Inflammatory macrophage treated with lipopolysaccharide for 1 hour (primary cell): ENCODE measurements around the gene TFB1M.

Source experiments
- DNase-seq, 2 donors: peaks; one replicate each; pipeline ENCODE4 v3.0.0-alpha.2; 2020 to 2022

The TFB1M gene

DNA sequence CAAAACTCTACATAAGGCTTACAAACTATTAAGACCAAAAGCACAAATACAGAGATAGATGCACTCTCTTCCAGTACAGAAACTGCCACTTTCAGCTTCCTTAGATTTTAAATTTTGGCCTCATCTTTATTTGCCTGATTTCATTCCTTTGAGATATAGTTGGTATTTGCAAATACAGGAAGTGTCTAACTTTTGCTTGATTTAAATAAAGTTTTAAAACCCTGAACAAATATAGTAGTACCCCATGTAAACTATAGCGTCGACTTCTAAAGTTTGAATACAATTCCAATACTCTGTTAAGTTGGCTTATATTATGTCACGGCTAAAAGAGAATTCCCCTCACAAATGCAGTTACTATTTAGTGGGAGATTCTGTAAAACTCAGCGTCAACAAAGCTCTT is 51.6 kb downstream of the TFB1M start:
- no peak for DNase-seq

DNA sequence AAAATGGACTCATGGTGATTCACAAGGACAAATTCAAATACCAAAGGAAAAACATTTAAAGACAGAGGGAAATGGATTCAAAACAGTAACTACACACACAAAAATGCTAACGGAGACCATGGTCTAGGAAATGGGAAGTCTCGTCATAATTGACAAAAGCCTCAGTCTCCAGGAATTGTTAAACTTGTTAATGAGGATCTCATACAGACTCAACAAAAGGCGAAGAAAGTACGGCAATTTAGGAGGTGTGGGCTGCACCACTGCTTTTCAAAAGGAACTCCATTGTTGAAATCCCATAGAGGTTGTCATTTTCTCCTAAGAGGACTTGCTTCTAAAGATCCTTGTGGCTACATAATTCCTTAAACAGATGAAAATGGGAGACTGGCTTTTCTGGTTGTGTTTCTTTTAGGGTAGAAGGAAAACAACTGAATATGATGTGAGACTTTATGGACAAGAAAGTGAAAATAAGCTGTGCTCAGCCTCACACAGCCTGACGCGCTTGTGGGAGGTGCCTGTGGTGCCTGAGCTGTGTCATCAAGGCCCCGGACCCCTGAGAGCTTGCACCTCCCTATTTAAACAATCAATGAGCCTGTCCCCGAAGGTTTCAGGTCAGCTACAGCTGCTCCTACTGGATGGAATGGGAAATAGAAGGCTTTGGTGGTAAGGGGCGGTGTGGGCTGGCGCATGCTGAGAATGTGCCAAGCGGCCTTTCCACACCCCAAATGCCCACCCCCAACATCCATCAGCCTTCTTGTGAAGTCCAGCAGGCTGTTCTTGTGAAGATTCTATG is 53.0 kb downstream of the TFB1M start:
- DNase-seq: no peak

DNA sequence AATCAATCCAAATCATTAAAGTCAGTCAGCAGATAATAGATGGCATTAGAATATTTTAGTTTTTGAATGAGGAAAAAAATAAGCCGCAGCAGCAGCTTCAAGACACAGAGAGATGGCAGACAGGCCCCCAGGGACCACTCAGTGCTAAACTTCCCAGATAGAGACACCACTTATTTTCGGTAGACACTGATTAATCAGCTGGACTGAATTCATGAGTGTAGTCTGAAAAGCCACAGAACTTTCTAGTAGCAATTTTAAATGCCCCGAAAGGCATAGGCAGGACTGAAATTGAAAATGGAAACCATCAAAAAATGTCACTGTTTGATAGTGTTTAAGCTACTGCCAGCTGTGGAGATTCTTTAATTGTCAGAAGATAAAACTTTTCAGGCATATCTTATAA is 53.6 kb downstream of the TFB1M start:
- DNase-seq: no peak

DNA sequence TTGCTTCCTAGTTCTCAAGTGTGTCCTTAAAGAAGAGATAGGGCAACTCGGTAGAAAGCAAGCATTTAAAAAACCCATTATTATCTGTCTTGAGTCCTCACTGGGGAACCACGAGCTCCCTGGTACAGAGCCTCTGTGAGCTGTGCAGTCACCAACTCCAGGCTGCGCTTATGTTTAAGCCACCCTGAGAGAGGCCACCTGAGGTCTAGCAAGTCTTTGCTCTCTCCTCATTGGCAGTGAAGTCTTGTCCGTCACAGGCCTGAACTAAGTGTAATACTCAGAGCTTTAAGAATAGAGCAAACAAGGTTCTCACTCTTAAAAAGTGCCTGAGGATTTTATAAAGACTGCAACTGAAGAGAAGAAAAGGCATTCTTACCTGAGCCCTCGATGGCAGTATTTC is 54.4 kb downstream of the TFB1M start:
- no peak for DNase-seq

DNA sequence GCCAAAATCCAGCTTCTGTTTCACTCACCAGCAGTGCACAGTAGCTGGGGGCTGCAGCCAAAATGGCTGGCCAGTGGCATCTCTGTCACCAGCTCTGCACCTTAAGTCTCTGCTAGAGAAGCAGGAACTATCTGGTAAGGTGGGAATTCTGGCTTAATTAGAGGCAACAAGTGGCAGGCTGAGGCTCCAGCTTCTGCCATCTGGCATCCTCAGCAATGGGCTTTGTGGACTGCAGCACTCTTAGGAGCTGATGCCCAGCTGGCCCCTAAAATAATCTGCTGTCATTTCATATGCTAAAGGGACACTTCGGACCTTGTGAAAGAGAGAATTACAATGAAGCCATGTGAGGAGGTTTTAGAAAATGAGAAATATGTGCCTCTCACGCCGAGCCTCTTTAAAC is 55.1 kb downstream of the TFB1M start:
- DNase-seq: no peak

DNA sequence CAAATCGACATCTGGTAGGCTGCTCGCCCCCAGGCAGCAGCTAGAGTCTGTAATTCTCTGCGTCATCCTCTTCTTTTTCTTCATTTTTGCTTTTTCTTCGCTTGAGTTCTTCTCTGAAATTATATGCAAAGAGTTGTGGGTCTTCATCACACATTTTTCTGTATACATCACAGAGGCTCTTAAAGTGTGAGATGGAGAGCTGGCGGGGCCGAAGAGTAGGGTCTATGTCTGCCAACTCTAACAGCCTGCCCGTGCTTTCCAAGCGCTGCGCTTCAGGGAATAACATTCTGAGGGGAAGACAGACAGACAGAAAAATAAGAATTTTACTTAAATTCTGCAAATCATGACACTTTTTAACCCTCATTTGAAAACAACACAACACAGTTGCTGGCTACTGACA is 56.5 kb downstream of the TFB1M start:
- DNase-seq: no peak

DNA sequence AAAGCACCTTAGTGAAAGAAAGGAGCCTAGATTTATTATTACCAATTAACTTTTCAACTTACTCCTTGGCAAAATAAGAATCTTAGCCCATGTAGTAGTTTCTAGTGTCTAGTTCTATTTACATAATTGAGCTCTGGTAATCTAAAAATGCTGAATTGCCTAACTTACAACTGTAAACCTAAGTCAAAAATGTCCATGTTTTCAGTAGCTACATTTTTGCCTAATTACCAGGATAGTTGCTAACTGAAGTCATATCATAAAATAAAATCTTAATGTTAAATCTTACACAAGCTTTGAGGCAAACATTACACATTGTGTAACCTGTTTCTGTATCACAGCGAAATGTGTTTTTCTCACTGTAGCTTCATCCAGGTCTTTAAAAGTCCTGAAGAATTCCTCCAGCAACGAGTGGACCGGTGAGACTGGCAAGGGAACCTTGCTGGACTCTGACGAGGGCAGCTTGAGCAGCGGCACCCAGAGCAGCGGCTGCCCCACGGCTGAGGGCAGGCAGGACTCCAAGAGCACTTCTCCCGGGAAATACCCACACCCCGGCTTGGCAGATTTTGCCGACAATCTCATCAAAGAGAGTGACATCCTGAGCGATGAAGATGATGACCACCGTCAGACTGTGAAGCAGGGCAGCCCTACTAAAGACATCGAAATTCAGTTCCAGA is 58.0 kb downstream of the TFB1M start:
- no peak for DNase-seq

DNA sequence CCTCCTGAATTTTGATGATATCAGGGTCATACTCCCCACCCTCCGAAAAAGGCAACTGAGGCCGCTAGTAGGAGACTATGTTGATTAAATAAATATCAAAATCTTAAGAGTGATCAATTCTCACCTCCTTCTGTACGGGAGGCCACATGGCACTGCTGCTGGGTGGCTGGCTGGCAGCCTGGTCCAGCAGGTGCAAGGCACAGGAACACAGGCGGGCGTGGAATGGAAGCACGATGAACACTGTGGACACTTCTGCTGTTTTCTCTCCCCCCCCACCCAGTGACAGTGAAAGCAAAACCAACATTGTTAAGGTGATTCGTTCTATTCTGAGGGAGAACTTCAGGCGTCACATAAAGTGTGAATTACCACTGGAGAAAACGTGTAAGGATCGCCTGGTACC is 60.1 kb downstream of the TFB1M start:
- no peak for DNase-seq

DNA sequence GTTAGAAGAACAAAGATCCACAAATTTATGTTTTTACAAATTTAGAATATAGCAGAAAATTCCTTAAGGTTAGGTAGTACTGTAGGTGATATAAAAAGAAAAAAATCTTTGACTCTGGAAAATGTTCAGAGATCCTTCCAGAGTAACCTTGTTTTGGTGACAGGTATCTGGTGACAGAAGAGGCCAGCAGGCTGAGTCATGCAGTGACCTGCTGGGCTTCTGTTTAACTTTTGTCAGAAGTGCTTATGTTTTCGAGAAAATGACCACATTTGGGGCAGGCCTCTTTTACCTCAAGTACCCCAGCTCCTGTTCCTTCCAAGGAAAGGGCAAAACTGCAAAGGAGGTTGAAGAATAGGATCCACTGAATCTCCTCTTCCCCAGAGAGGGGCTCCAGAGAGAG is 60.9 kb downstream of the TFB1M start:
- DNase-seq: no peak

DNA sequence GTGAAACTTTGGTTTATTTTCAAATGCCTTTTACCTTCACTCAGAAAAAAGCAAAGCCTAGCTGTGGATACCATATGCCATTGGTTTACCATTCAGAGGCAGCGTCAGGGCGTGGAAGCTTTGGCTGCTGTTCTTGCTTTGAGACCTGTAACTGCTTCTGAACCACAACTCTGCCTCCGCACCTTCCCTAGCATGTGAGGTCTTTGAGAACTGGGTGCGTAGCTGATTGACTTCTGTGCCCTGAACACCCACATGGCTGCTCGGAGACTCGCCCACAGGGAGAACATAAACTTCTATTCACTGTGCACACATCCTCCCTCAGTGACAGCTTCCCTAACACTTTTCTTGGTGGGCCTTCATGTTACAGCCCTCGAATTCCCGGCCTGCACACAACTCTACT is 61.7 kb downstream of the TFB1M start:
- DNase-seq: no peak

DNA sequence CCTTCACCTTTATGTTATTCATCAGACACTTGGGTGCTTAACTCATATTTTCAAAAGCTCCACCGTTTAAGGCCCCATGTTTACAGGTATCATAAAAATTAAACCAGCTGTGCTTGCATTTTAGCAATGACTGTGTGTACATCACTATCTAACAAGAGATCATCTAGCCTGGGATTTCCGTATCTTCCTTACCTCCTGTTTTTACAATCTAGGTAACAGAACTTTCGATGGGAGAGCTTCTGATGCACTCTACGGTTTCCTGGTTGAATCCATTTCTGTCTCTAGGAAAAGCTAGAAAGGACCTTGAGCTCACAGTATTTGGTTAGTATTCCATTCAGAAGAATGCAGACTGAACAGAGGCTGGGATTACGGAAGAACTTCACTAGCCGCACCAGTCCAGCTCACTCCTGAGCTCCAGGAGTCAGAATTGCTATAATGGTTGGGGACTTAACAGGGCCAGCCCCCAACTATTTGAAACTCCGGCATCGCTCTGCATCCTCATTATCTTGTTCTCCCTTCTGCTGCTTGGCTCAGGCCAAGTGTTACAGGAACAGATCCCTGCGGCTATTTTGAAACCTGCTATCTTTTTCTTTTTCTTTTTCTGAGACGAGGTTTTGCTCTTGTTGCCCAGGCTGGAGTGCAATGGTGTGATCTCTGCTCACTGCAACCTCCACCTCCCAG is 63.4 kb downstream of the TFB1M start:
- DNase-seq: no peak

DNA sequence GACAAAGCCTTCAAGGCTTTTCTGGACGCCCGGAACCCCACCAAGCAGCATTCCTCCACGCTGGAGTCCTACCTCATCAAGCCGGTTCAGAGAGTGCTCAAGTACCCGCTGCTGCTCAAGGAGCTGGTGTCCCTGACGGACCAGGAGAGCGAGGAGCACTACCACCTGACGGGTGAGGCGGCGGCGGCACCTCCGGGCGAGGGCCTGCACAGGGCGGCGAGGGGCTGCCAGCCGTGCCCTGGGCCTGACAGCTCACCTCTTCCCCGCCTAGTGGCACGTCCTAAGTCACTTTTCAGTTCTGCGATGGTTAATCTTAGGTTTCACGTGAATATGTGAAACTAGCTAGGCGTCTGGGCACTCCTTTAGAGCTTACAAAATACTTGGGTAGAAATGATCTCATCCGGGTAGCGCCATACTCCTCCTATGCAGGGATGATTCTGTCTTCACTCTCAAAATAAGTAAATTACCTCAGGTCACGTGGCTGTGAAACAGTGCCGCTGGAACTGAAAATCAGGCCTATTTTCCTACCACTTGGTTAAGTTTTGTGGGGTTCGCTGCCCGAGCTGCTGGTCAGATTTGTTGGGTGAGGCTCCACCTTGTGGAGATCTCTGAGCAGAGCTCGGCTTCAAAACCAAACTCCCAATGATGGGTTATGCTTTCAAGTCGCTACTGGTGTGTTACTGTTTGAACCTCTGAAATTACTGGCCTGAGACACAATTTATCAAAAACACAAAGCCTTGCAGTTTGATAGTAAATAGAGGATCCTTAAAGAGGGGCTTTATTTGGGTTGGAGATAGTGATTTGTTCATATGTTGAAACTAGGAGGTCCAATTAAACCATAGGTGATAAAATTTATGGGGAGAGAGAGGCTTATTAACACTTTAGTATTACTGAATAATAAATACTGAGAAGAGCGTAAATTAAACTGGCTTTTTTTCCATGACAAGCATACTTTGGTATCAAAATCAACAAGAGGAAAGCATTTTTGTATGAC is 66.0 kb downstream of the TFB1M start:
- peak; percentile 6 to 38 for DNase-seq

DNA sequence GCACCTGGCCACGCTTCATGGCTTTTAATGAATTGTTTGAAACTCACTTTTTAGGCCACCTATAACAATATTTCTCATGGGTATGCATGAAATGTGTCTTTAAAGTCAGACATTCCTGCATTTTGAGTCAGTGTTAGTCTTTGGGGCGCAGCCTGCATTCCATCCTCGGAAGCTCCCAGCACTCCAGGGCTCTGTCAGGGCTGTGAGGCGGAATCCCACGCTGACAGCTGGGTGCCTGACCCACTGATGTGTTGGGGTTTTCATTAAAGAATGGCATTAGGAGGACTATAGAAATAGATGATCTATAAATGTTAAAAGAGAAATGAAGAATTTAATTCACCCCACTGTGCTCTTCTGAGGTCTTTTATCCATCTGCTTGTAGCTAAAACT is 66.7 kb downstream of the TFB1M start:
- no peak for DNase-seq

DNA sequence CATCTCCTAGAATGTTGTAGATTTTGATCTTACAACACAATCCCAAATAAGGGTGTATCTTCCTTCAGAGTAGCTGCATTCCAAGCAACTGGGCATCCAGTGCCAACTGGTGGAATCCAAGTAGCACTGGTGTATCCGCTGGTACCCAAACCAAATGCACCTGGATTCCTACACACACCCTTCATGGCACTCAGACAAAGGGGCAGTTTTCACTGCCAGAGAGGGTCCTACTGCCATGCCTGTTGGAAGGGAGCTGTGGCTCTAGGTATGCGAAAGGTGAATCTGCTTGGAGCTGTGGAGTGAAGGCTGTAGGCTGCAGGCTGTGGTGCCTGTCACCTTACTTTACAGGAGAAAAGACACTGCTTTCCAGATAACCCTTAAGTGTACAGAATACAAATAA is 67.5 kb downstream of the TFB1M start:
- no peak for DNase-seq

DNA sequence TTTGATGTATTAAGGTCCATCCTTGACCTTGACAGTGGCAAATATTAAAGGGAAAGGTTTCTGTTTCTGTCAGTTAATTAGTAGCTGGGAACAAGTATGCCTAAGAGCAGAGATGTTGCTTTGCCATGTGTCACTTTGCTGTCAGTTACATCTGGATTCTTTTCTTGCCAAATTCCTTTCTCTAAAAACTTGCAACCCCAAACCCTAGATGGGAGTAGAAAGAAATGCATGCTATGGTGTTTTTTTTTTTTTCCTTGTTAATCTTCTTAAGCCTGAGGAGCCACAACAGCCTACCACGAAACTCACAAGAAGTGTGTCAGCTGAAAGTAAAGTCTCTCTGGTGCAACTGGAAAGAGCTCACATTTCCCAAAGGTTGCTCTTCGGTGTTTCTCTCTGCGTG is 68.5 kb downstream of the TFB1M start:
- no peak for DNase-seq

DNA sequence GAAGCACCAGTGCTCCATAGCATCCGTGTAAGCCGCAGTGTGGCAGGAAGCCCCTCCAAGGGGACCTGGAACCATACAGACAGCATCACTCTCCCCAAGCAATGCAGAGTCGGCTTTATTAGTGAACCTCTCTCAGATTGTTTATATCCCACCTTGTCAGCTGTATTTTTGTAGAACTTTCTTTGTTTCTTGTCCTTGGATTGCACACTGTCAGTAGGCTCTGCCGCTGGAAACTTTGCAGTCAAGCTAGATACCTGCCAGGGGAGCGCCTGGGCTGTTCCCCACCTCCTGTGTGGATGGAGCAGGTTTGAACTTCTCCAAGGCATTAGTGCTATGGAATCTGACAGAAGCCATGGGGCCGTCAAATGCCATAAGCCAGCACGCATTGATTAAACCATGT is 69.1 kb downstream of the TFB1M start:
- DNase-seq: no peak

DNA sequence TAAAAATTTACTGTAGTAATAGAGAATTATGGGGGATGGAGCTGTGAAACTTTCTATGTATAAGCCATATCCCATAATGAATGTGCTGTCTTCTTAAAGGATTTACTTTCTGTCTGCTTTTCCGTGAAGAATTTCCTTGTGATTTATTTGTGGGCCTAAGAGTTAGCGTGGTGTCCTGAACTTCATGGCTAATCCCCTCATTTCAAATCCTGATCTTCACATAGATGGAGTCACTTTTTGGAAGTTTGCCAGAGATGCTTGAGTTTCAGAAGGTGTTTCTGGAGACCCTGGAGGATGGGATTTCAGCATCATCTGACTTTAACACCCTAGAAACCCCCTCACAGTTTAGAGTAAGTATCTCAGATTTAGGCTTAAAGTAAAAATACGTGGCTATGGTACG is 69.8 kb downstream of the TFB1M start:
- no peak for DNase-seq

DNA sequence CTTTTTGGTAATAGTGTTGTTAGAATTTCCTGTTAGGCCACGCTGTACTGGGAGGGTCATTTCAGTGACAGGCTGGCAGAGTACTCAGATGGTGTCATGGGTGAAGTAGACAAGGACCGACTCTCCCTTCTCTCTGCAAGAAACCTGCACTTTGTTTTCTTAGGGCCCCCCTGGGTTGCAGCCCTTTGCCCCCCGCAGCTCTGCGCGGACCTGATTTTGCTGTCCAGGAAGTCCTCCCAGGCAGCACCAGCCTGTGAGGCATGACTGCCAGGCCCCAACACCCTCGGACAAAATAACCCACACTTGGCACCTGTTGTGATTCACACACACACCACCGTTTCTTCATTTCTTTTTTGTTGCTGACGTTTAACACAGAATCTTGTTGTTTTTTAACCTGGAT is 72.3 kb downstream of the TFB1M start:
- DNase-seq: no peak

DNA sequence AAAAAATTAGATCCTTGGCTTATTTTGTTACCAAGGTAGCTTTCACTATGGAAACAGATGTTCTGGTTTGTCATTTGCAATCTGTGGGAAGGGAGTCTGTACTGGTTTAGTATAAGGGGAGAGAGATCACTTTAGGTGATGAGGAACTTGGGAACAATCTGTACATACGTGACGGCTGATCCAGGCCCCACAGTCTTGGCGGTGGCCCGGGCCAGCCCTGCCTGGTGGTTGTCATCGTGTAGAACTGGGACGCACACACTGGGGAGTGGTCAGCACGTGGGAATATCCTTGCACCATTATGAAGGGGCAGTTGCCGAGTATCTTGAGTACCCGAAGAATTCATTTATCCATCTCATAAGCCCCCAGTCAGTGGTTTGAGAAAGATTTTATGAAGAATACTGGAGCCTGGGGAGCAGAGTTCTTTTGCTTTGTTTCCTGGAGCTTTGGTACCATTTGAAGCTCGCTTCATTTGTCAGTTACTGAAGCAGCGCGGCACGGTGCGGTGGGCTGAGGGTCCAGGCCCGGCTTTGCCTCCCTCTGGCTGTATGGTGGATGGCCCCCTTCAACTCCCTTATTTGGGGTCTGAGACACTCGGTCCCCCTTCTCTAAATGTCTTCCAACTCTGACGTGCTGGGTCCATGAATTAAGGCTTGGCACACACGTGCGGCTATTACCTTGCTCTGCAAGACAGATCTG is 73.2 kb downstream of the TFB1M start:
- DNase-seq: no peak

DNA sequence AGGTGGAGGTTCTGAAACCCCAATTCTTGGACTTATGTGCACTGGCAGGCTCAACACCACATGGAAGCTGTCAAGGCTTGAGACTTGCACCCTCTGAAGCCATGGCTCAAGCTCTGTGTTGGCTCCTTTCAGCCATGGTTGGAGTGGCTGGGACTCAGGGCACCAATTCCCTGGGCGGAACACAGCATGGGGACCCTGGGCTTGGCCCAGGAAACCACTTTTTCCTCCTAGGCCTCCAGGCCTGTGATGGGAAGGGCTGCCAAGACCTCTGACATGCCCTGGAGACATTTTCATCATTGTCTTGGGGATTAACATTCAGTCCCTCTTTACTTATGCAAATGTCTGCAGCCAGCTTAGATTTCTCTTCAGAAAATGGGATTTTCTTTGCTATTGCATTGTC is 76.7 kb downstream of the TFB1M start:
- no peak for DNase-seq

DNA sequence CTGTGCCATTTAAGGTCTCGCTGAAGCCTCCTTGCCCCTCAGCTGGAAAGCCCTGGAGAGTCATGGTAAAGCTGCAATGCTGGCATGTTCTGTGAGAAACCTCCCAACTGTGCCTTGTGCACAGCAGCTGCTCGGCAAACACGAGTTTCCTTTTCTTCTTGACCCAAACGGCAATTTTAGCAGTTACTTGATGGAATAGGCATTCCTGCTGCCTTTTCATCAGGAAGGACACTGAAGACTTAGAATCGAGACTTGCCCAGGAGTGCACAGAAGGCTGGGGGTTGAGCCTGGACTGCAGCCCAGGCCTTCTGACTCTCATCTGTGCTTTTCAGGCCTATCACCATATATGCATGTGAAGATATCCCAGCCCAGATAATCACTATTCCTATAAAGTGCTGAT is 79.2 kb downstream of the TFB1M start:
- no peak for DNase-seq

DNA sequence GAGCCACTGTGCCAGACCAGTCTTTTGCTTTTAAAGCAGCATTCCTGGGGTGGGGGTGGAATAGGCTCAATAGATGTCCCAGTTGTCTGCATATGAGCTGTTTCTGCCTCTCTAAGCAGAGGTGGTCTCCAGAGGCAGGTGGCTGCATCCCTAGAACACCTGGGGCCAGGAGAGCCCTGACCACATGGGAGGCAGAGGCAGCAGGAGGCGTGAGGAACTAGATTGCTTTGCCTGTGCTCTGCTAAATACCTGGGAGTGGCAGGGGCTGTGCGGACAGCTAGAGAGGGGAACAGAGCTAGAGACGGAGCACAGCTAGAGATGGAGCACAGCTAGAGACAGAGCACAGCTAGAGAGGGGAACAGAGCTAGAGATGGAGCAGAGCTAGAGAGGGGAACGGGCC is 79.6 kb downstream of the TFB1M start:
- DNase-seq: no peak
